ENCODE measurements around the gene UTP3. TPM values are rescaled to one million over a fixed set of nuclear protein-coding genes. Genes with fewer than 3 reads are reported as not detected.
"Not testable (repeated sequence)": the region's sequence is repeated elsewhere in the genome, so short reads cannot be mapped to it uniquely, and the experiment has no call there.

Gene UTP3
- total RNA-seq, 1 donor from 2014 or later, result 15.7 TPM

DNA sequence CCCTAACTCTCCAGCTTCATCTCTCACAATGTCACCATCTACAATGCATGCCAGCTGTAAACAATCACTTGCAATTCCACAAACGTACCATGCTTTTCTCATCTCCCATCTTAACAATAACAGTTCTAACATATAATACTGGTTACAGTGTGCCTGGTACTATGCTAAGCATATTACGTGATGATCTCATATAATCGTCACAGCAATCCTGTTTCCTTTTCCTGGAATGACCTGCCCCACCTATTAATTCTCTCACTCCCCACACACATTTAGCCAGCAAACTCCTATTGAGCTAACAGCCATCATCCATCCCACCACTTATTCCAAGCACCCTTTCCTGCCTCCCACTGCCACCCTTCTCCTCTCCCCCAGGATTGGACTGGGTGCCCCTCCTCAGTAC lies 29.9 kb upstream of the UTP3 start:
- Histone ChIP-seq H3K4me3 (no peak overlapping the region), H3K27ac (no peak overlapping the region), H3K9me3 (no peaks in the 10 kb centered on the region), H3K36me3 (no peaks in the 10 kb centered on the region), H3K27me3 (no peaks in the 10 kb centered on the region), H3K4me1 (no peaks in the 10 kb centered on the region)
- TF ChIP-seq POLR2A (IDR thresholded peaks at IDR 0.05) (no peak), CTCF (IDR thresholded peaks at IDR 0.05) (no peak), POLR2AphosphoS5 (IDR thresholded peaks at IDR 0.05; ENCODE audit: insufficient read depth in 1 of 2, low read depth in 1 of 2) (no peak)
- intact Hi-C loops (cut with DNase I), result no loop called here
- DNase-seq (ENCODE audit: extremely low spot score in 2 of 2), result no peak

DNA sequence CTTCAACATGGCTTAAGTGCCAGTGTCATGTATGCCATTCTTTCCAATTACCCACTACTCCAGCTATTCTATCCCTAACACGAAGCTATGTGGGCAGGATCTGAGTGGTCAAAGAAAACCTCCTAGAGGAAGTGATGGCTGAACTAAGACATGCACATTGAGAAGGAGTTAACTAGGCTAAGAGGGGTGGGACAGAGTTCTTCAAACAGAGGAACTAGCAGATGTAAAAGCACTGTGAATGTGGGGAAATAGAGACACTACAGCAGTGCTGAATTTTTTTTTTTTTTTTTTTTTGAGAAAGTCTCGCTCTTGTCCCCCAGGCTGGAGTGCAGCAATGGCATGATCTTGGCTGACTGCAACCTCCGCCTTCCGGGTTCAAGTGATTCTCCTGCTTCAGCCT lies 28.2 kb upstream of the UTP3 start:
- Histone ChIP-seq H3K27me3 (no peaks in the 10 kb centered on the region), H3K27ac (no peak overlapping the region), H3K36me3 (no peaks in the 10 kb centered on the region), H3K9me3 (no peaks in the 10 kb centered on the region), H3K4me3 (no peak overlapping the region), H3K4me1 (no peaks in the 10 kb centered on the region)
- intact Hi-C loops (cut with DNase I), result no loop called here
- no peak for DNase-seq (ENCODE audit: extremely low spot score in 2 of 2)
- no peak for TF ChIP-seq CTCF (IDR thresholded peaks at IDR 0.05)
- no peak for TF ChIP-seq POLR2AphosphoS5 (IDR thresholded peaks at IDR 0.05; ENCODE audit: insufficient read depth in 1 of 2, low read depth in 1 of 2)
- TF ChIP-seq POLR2A (IDR thresholded peaks at IDR 0.05), result no peak

GRCh38 chr4:70661309-70661922 lies 26.9 kb upstream of the UTP3 start:
- H3K36me3 ChIP-seq; H3K4me3 ChIP-seq; H3K9me3 ChIP-seq; H3K4me1 ChIP-seq; H3K27ac ChIP-seq; DNase-seq (ENCODE audit: extremely low spot score in 2 of 2); intact Hi-C loops (cut with DNase I); H3K27me3 ChIP-seq: not testable (repeated sequence)

DNA sequence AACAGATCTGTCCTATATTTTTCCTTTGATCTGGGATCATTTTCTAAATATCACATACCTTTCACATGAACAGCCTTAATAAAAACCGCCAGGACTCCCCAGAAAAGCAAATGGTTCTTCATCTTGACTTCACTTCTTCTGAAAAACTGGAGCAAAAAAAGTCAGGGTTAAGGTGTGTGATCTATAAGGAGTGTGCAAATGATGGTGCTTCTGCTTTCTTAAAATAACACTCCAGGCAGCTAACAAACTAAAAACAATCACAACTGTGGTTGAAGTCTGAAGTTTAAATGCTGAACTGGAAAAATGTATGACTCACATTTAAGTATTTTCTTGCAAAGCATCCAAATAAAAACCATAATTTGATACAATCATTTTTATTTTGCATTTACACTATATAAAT lies 22.0 kb upstream of the UTP3 start, which contains the start of gene JCHAIN:
Gene JCHAIN, minus strand, starts transcription at position 140 of the 400 bp plus-strand sequence. Its CDS starts 18 bp downstream, at position 122.
- H3K9me3 ChIP-seq, result no peaks in the 10 kb centered on the region
- no peak within 1 kb of the TSS for H3K27ac ChIP-seq
- no peak for TF ChIP-seq CTCF (IDR thresholded peaks at IDR 0.05)
- no peak for TF ChIP-seq POLR2A (IDR thresholded peaks at IDR 0.05)
- no peak for TF ChIP-seq POLR2AphosphoS5 (IDR thresholded peaks at IDR 0.05; ENCODE audit: insufficient read depth in 1 of 2, low read depth in 1 of 2)
- no peak for DNase-seq (ENCODE audit: extremely low spot score in 2 of 2)
- H3K4me3 ChIP-seq, result no peak within 1 kb of the TSS
- intact Hi-C loops (cut with DNase I), result no loop called here
- H3K4me1 ChIP-seq, result no peaks in the 10 kb centered on the region
- H3K27me3 ChIP-seq, result no peaks in the 10 kb centered on the region
- H3K36me3 ChIP-seq, result no peaks in the 10 kb centered on the region

DNA sequence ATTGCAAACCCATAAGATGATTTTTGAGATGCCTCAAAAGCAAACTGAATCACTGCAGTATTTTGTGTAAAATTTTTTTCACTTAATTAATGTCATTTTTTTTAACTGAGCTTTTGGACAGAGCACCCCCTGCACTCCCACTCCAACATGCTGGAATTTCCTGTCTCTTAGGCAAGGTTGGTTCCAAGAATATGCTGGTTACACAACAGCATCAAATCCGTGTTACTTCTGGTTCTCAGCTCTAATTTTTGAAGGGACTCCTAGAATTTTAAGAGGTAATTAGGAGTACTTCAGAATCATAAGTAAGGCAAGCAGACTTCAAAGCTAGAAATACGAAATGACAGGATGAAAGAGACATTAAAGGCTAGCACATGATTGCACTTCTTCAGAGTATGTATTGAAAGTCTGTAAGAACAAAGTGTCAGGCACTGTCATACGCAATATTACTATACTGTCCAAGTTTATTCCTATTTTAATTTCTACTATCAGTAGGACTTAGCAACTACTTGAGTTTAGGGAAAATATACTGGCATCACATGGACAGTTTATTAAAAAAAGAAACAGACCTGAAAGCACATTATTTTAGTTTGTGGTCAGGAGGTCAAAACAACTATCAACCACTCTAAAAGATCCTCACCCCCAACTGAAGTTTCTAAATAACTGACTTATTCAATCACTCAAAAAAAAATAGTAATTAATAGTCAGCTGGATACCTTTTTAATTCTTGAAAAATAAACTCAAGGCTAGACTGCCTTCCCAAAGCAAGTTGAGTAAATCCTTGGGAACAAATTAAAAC lies 20.4 kb upstream of the UTP3 start:
- Histone ChIP-seq H3K36me3 (no peaks in the 10 kb centered on the region), H3K27me3 (no peaks in the 10 kb centered on the region), H3K9me3 (no peaks in the 10 kb centered on the region), H3K4me3 (no peak overlapping the region), H3K4me1 (no peaks in the 10 kb centered on the region), H3K27ac (no peak overlapping the region)
- intact Hi-C loops (cut with DNase I), result no loop called here
- DNase-seq (ENCODE audit: extremely low spot score in 2 of 2), result no peak
- TF ChIP-seq POLR2A (IDR thresholded peaks at IDR 0.05) (no peak), CTCF (IDR thresholded peaks at IDR 0.05) (no peak), POLR2AphosphoS5 (IDR thresholded peaks at IDR 0.05; ENCODE audit: insufficient read depth in 1 of 2, low read depth in 1 of 2) (no peak)
